ENCODE data around the gene TRAF3IP1.

DNA sequence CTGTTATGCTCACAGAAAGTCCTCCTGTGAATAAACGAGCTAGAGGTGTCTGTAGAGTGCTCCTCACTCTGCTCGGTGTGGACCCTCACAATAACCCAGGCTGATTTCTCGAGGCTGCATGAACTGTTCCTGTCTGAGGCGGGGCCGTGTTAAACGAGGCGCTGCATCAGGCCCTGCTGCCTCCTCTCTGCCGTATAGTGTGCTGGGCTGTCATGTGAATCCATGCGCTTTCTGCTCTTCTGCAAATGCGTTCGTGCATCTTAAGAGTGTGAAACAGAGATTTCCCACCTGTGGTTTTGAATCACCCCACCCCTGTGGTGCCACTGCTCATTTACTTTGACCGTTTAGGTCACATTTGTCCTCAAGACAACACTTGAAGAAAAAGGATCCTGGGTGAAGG, 26.2 kb downstream of the TRAF3IP1 start:
- TF ChIP-seq, protein P1, sequence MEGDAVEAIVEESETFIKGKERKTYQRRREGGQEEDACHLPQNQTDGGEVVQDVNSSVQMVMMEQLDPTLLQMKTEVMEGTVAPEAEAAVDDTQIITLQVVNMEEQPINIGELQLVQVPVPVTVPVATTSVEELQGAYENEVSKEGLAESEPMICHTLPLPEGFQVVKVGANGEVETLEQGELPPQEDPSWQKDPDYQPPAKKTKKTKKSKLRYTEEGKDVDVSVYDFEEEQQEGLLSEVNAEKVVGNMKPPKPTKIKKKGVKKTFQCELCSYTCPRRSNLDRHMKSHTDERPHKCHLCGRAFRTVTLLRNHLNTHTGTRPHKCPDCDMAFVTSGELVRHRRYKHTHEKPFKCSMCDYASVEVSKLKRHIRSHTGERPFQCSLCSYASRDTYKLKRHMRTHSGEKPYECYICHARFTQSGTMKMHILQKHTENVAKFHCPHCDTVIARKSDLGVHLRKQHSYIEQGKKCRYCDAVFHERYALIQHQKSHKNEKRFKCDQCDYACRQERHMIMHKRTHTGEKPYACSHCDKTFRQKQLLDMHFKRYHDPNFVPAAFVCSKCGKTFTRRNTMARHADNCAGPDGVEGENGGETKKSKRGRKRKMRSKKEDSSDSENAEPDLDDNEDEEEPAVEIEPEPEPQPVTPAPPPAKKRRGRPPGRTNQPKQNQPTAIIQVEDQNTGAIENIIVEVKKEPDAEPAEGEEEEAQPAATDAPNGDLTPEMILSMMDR (IDR thresholded peaks at IDR 0.05): no peak
- TF ChIP-seq EZH2phosphoT487 (IDR thresholded peaks at IDR 0.05) (no peak), EZH2 (IDR thresholded peaks at IDR 0.05) (no peak)
